ENCODE data around the gene ACAP3.

Gene ACAP3

GRCh38 chr1:1299686-1300351 is 7.9 kb downstream of the ACAP3 start:
- no peak for TF ChIP-seq NFIC (IDR thresholded peaks at IDR 0.05)
- TF ChIP-seq RAD21 (IDR thresholded peaks at IDR 0.05; ENCODE audit: low read depth): no peak
- TF ChIP-seq, protein P1, sequence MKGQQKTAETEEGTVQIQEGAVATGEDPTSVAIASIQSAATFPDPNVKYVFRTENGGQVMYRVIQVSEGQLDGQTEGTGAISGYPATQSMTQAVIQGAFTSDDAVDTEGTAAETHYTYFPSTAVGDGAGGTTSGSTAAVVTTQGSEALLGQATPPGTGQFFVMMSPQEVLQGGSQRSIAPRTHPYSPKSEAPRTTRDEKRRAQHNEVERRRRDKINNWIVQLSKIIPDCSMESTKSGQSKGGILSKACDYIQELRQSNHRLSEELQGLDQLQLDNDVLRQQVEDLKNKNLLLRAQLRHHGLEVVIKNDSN (IDR thresholded peaks at IDR 0.05): no peak
- no peak for TF ChIP-seq REST (IDR thresholded peaks at IDR 0.05; ENCODE audit: low read depth)

- no peak for TF ChIP-seq TCF12 (IDR thresholded peaks at IDR 0.05; ENCODE audit: low read depth)
- TF ChIP-seq, protein P1 (IDR thresholded peaks at IDR 0.05): no peak
- TF ChIP-seq TEAD4 (IDR thresholded peaks at IDR 0.05): no peak
- peak; percentile 94 for TF ChIP-seq REST (IDR thresholded peaks at IDR 0.05; ENCODE audit: low read depth)
- peak; percentile 82 for TF ChIP-seq ZBTB7A (IDR thresholded peaks at IDR 0.05; ENCODE audit: low read depth)
Observed at GRCh38 chr1:1298861-1299685, 8.7 kb downstream of the ACAP3 start.

- TF ChIP-seq CREB1 (IDR thresholded peaks at IDR 0.05; ENCODE audit: low read depth): no peak
Observed at GRCh38 chr1:1297802-1298424, 9.8 kb downstream of the ACAP3 start.

GRCh38 chr1:1296070-1297061 is 11.4 kb downstream of the ACAP3 start:
- no peak for TF ChIP-seq REST (IDR thresholded peaks at IDR 0.05; ENCODE audit: low read depth)
- TF ChIP-seq, protein P1 (IDR thresholded peaks at IDR 0.05): no peak

Measured in Ishikawa (cell line).